Adrenal gland (tissue), 5 donors: ENCODE measurements around the gene EDEM3.

ENCODE experiments used
- POLR2A ChIP-seq, 2 donors: fragments of 450-650 bp; IDR thresholded peaks; one replicate each; pipeline ENCODE4 v1.6.1; 2017; ENCODE audit warnings: antibody characterized with exemption in 2 of 2, mild to moderate bottlenecking in 2 of 2, moderate library complexity in 1 of 2
- TF ChIP-seq, protein P1 (sequence below), 6 experiments: fragments of 450-650 bp in 4 of 6; fragments of 200-600 bp in 2 of 6; sonication (generic) in 1 of 6; IDR thresholded peaks; 1 replicate in 5 of 6; 2 replicates in 1 of 6; pipeline versions ENCODE4 v1.5.1 to v1.8.0; 2016 to 2021; ENCODE audit warnings: antibody characterized with exemption in 6 of 6, mild to moderate bottlenecking in 2 of 6, moderate library complexity in 1 of 6
- donor health status: DM: no; HTN: no; CAD: no.

DNA sequence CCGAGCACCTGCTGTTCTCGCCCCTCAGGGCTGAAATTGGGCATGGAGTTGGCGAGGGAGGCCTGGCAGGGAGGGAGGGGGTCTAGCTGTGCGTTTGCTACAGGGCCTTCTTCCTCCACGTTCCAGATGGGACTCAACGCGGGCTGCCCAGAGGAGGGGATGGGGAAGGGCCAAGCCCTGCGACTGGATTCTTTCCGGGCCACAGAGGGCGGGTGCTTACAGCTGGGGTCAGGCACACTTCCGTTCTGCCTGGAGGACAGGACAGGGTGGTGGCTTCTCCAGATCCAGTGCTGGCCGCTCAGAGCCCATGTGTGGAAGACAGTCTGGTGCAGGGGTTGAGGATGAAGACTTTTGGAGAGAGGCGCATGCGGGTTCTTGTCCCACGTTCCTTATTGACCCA is 90.0 kb downstream of the EDEM3 start:
- TF ChIP-seq, protein P1, sequence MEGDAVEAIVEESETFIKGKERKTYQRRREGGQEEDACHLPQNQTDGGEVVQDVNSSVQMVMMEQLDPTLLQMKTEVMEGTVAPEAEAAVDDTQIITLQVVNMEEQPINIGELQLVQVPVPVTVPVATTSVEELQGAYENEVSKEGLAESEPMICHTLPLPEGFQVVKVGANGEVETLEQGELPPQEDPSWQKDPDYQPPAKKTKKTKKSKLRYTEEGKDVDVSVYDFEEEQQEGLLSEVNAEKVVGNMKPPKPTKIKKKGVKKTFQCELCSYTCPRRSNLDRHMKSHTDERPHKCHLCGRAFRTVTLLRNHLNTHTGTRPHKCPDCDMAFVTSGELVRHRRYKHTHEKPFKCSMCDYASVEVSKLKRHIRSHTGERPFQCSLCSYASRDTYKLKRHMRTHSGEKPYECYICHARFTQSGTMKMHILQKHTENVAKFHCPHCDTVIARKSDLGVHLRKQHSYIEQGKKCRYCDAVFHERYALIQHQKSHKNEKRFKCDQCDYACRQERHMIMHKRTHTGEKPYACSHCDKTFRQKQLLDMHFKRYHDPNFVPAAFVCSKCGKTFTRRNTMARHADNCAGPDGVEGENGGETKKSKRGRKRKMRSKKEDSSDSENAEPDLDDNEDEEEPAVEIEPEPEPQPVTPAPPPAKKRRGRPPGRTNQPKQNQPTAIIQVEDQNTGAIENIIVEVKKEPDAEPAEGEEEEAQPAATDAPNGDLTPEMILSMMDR (IDR thresholded peaks at IDR 0.05): no peak
- no peak for TF ChIP-seq POLR2A (IDR thresholded peaks at IDR 0.05)
